BJ (cell line): ENCODE results near the gene IREB2. TPM values are rescaled to one million over a fixed set of nuclear protein-coding genes. Genes with fewer than 3 reads are reported as not detected.

Experiments
- CTCF ChIA-PET: fragments of 350-600 bp; formaldehyde crosslinking; extraction: SDS; loops from one replicate; lab custom pipeline; 2021; ENCODE audit warnings: antibody characterized with exemption, inconsistent platforms; lab: Yijun Ruan, JAX
- POLR2A ChIA-PET: fragments of 300-600 bp; sonication (Branson Sonifier 250); formaldehyde crosslinking; extraction: SDS; loops from one replicate; lab custom pipeline; 2021; ENCODE audit warnings: antibody characterized with exemption; lab: Charles Lee
- DNase-seq: peaks from one replicate; pipeline ENCODE4 v3.0.0-alpha.2; 2011; ENCODE audit warnings: low read depth
- H3K27me3 ChIP-seq: 2 replicates; pipeline ENCODE4 v1.6.0; 2011; ENCODE audit warnings: low read length; ENCODE audit not compliant: control insufficient read depth, insufficient read depth
- H3K36me3 ChIP-seq: 2 replicates; pipeline ENCODE4 v1.5.1; 2011; ENCODE audit warnings: low read length; ENCODE audit not compliant: control insufficient read depth, insufficient read depth
- H3K4me3 ChIP-seq: 2 replicates; pipeline ENCODE4 v1.5.1; 2011; ENCODE audit warnings: low read depth, mild to moderate bottlenecking, control low read depth, low read length
- CTCF ChIP-seq: IDR thresholded peaks from 2 replicates; pipeline ENCODE4 v1.5.1; 2011; ENCODE audit warnings: low read depth, mild to moderate bottlenecking, control low read depth, inconsistent platforms, low read length, moderate library complexity; ENCODE audit not compliant: insufficient read depth
- polyA plus RNA-seq: library from polyadenylated mRNA; depleted of rRNA; stranded (reverse); fragments of >200 nt; gene quantifications from 2 replicates; pipeline ENCODE4 v1.2.3, GENCODE V29; 2011

Gene IREB2
- polyA plus RNA-seq, 1 experiment = 11.1 TPM

GRCh38 chr15:78390826-78391225, 47.2 kb upstream of the IREB2 start:
- no peak overlapping the region for H3K4me3 ChIP-seq
- CTCF ChIA-PET = no interaction called here
- POLR2A ChIA-PET = no interaction called here
- H3K27me3 ChIP-seq = peaks cover 3% of the 10 kb centered on the region
- H3K36me3 ChIP-seq = no peaks in the 10 kb centered on the region
- no peak for TF ChIP-seq CTCF
- DNase-seq = peak; percentile 91

GRCh38 chr15:78391781-78392180, 46.2 kb upstream of the IREB2 start:
- Histone ChIP-seq H3K4me3 (no peak overlapping the region), H3K36me3 (no peaks in the 10 kb centered on the region), H3K27me3 (no peaks in the 10 kb centered on the region; the same call in 1 of the 2 replicates)
- ChIA-PET POLR2A (no interaction called here), CTCF (no interaction called here)
- TF ChIP-seq CTCF = no peak
- DNase-seq = no peak

- TF ChIP-seq CTCF = no peak
- ChIA-PET CTCF (interaction anchor here (7.4 kb wide), 1 partner anchor 83 kb away, joined by 57 read pairs; no protein-coding TSS in a partner anchor), POLR2A (no interaction called here)
- no peak overlapping the region for H3K4me3 ChIP-seq
- H3K27me3 ChIP-seq = no peaks in the 10 kb centered on the region; the same call in 1 of the 2 replicates
- H3K36me3 ChIP-seq = no peaks in the 10 kb centered on the region
- no peak for DNase-seq
Measured at GRCh38 chr15:78392430-78392829, 45.6 kb upstream of the IREB2 start.

GRCh38 chr15:78393137-78393536, 44.9 kb upstream of the IREB2 start:
- Histone ChIP-seq H3K27me3 (no peaks in the 10 kb centered on the region; the same call in 1 of the 2 replicates), H3K36me3 (no peaks in the 10 kb centered on the region), H3K4me3 (no peak overlapping the region)
- no peak for TF ChIP-seq CTCF
- ChIA-PET CTCF (interaction anchor here (0.9 to 7.4 kb wide), 3 partner anchors 13 to 84 kb away, joined by 3 to 57 read pairs (median 10); no protein-coding TSS in a partner anchor), POLR2A (interaction anchor here (0.6 kb wide), 1 partner anchor 55 kb away, joined by 5 read pairs; no protein-coding TSS in a partner anchor)
- no peak for DNase-seq

GRCh38 chr15:78394026-78394425, 44.0 kb upstream of the IREB2 start:
- Histone ChIP-seq H3K27me3 (no peaks in the 10 kb centered on the region), H3K4me3 (no peak overlapping the region), H3K36me3 (no peaks in the 10 kb centered on the region)
- no peak for TF ChIP-seq CTCF
- ChIA-PET POLR2A (no interaction called here), CTCF (interaction anchor here (1.3 to 7.4 kb wide), 3 partner anchors 11 to 85 kb away, joined by 5 to 57 read pairs (median 10); no protein-coding TSS in a partner anchor)
- no peak for DNase-seq
